Prostate gland (tissue), 2 donors: ENCODE data around the gene TNFAIP8L2. TPM values are rescaled to one million over a fixed set of nuclear protein-coding genes. Genes with fewer than 3 reads are reported as not detected.
"Not testable (repeated sequence)": the region's sequence is repeated elsewhere in the genome, so short reads cannot be mapped to it uniquely, and the experiment has no call there.

ENCODE experiments used
- DNase-seq: peaks from one replicate; pipeline ENCODE4 v3.0.0-alpha.2; 2019; ENCODE audit warnings: low spot score
- H3K27ac ChIP-seq, 2 donors: fragments of 200-600 bp; sonication (generic); 2 replicates each; pipeline ENCODE4 v1.5.1; 2017 to 2019
- H3K27me3 ChIP-seq: fragments of 200-600 bp; sonication (generic); replicated peaks from 2 replicates; pipeline ENCODE4 v1.5.1; 2019; ENCODE audit not compliant: insufficient read depth
- H3K36me3 ChIP-seq, 2 donors: fragments of 200-600 bp; sonication (generic); 1 replicate in 1 of 2; 2 replicates in 1 of 2; pipeline versions ENCODE4 v1.5.1 to v1.8.1; 2017 to 2019
- H3K4me1 ChIP-seq: fragments of 200-600 bp; sonication (generic); replicated peaks from 2 replicates; pipeline ENCODE4 v1.5.1; 2019
- H3K4me3 ChIP-seq, 2 donors: fragments of 200-600 bp; sonication (generic); 2 replicates each; pipeline ENCODE4 v1.5.1; 2017 to 2019
- H3K9me3 ChIP-seq: fragments of 200-600 bp; sonication (generic); 2 replicates; pipeline ENCODE4 v1.5.1; 2017
- CTCF ChIP-seq, 4 experiments: fragments of 200-600 bp in 2 of 4; fragments of 450-650 bp in 2 of 4; sonication (generic) in 2 of 4; IDR thresholded peaks; 1 replicate in 3 of 4; 2 replicates in 1 of 4; pipeline ENCODE4 v1.5.1; 2016 to 2019; ENCODE audit warnings: antibody characterized with exemption in 4 of 4, mild to moderate bottlenecking in 2 of 4, moderate library complexity in 2 of 4
- POLR2A ChIP-seq: fragments of 450-650 bp; IDR thresholded peaks from one replicate; pipeline ENCODE4 v1.6.1; 2016; ENCODE audit warnings: antibody characterized with exemption, mild to moderate bottlenecking
- POLR2AphosphoS5 ChIP-seq: sonication (generic); formaldehyde crosslinking; IDR thresholded peaks from one replicate; pipeline ENCODE4 v1.6.1; 2017; ENCODE audit warnings: antibody characterized with exemption
- WGBS: methylation state at CpG from one replicate; pipeline ENCODE4 v1.1.5; 2018; 5-methylcytosine and 5-hydroxymethylcytosine counted together
- intact Hi-C: fragments of 100-400 bp; cut with DNase I; formaldehyde crosslinking; loops from one replicate; pipeline ENCODE4 v1.14.2; 2022
- total RNA-seq, 2 donors: library from RNA; depleted of rRNA; stranded (reverse); fragments of >200 nt; gene quantifications; one replicate each; pipeline ENCODE4 v1.1.0, GENCODE V29; 2016

Gene TNFAIP8L2
- total RNA-seq, 2 donors from 2014 or later, result 1.5 to 2.1 TPM

DNA sequence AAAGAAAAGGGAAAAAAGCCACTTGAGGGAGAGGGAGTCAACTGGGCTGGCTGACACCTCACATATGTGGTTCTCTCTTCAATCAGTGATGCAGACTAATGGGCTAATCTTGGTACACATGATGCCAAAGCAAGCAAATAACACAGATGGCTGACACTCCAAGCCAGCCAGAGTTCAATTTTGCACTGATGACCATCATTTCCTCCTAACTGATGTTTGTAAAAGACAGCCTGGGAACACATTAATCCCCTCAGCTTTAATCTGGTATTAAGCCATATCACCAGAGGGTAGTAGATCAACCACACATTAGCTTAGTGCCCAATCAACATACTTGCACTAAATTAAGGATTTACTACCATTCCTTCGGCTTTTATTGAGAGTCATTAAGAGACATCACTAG, 30.8 kb downstream of the TNFAIP8L2 start:
- Histone ChIP-seq H3K27me3 (no peaks in the 10 kb centered on the region), H3K9me3 (no peaks in the 10 kb centered on the region), H3K36me3 (peaks cover 0 to 8% of the 10 kb centered on the region in 2 donors), H3K27ac (peak overlapping the region; percentile 84 to 90), H3K4me3 (no peak overlapping the region), H3K4me1 (peaks cover 17% of the 10 kb centered on the region)
- intact Hi-C loops, result no loop called here
- TF ChIP-seq POLR2A (no peak), CTCF (IDR thresholded peaks at IDR 0.05) (no peak), POLR2AphosphoS5 (no peak)
- no peak for DNase-seq
- WGBS, result 21% methylated on average over 1 of the region's 1 CpG

DNA sequence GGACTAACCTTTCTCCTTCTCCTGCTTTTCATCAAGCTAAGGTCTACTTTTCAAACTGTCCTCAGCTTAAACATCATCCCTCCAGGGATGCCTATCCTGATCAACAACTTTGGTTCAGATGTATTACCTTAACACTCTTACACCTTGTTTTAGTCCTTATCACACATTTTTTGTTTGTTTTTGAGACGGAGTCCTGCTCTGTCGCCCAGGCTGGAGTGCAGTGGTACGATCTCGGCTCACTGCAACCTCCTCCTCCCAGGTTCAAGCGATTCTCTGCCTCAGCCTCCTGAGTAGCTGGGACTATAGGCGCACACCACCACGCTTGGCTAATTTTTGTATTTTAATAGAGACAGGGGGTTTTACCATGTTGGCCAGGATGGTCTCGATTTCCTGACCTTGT, 32.2 kb downstream of the TNFAIP8L2 start:
- H3K9me3 ChIP-seq, H3K27me3 ChIP-seq, intact Hi-C loops, DNase-seq, H3K36me3 ChIP-seq: not testable (repeated sequence)
- peak overlapping the region; percentile 84 to 90 for H3K27ac ChIP-seq
- peaks cover 17% of the 10 kb centered on the region for H3K4me1 ChIP-seq
- WGBS, result 54% methylated on average over 8 of the region's 8 CpGs
- H3K4me3 ChIP-seq, result peak overlapping the region; percentile 60 to 79

- TF ChIP-seq POLR2A, result peak; percentile 64
- TF ChIP-seq POLR2AphosphoS5, result peak; percentile 97
- TF ChIP-seq CTCF (IDR thresholded peaks at IDR 0.05), result peak in 2 of 4 experiments; percentile 43 to 52
- no peaks in the 10 kb centered on the region for H3K36me3 ChIP-seq
- no peaks in the 10 kb centered on the region for H3K9me3 ChIP-seq
- intact Hi-C loops, result no loop called here
- H3K27me3 ChIP-seq, result no peaks in the 10 kb centered on the region
- H3K4me1 ChIP-seq, result peaks cover 17% of the 10 kb centered on the region
- under 1% methylated on average over 42 of the region's 42 CpGs for WGBS
- peak within 1 kb of the TSS; percentile 60 to 79 for H3K4me3 ChIP-seq
- peak; percentile 87 for DNase-seq
- H3K27ac ChIP-seq, result peak within 1 kb of the TSS; percentile 84 to 90
Measured at GRCh38 chr1:151189637-151190445, 33.4 kb downstream of the TNFAIP8L2 start, which contains the start of gene VPS72. TSS of gene VPS72 (minus strand) at chr1:151190197. CDS start at chr1:151190121, 76 bp downstream.

DNA sequence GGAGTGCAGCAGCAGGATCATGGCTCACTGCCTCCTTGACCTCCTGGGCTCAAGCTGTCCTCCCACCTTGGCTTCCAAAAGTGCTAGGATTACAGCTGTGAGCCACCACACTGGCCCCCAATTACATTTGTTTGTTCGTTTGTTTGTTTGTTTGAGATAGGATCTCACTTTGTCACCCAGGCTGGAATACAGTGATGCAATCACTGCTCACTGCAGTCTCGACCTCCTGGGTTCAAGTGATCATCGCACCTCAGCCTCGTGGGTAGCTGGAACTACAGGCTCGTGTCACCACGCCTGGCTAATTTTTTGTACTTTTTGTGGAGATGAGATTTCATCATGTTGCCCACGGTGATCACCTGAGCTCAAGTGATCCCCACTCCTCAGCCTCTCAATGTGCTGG, 35.6 kb downstream of the TNFAIP8L2 start:
- WGBS, result 68% methylated on average over 7 of the region's 7 CpGs

GRCh38 chr1:151193304-151193703, 36.9 kb downstream of the TNFAIP8L2 start:
- DNase-seq, result no peak
- intact Hi-C loops, result no loop called here
- Histone ChIP-seq H3K4me1 (peaks cover 7% of the 10 kb centered on the region), H3K27me3 (no peaks in the 10 kb centered on the region), H3K27ac (no peak overlapping the region), H3K36me3 (no peaks in the 10 kb centered on the region), H3K4me3 (no peak overlapping the region), H3K9me3 (no peaks in the 10 kb centered on the region)
- no peak for TF ChIP-seq POLR2AphosphoS5
- no peak for TF ChIP-seq CTCF (IDR thresholded peaks at IDR 0.05)
- TF ChIP-seq POLR2A, result no peak
- 70% methylated on average over 6 of the region's 6 CpGs for WGBS

More for the DNA sequence above, 35.6 kb downstream of the TNFAIP8L2 start:
- Histone ChIP-seq H3K4me3 (no peak overlapping the region), H3K9me3 (no peaks in the 10 kb centered on the region), H3K27me3 (no peaks in the 10 kb centered on the region), H3K27ac (no peak overlapping the region), H3K36me3 (no peaks in the 10 kb centered on the region), H3K4me1 (peaks cover 12% of the 10 kb centered on the region)
- TF ChIP-seq POLR2AphosphoS5 (no peak), POLR2A (no peak), CTCF (IDR thresholded peaks at IDR 0.05) (no peak)
- DNase-seq, result no peak
- intact Hi-C loops, result no loop called here
